K562 (cell line): ENCODE measurements around the gene TBATA. TPM values are rescaled to one million over a fixed set of nuclear protein-coding genes. Genes with fewer than 3 reads are reported as not detected.
A peak's percentile ranks its signal among the peaks of the same experiment; 100 is the strongest.

Experiments
- ATAC-seq: fragments of 200-7000 bp; cut with Tn5 transposase; 3 replicates; pipeline ENCODE4 v1.9.1; 2020; ENCODE audit warnings: moderate library complexity
- BruUV-seq: library from RNA; stranded (reverse); fragments of 400-500 nt; replicated peaks from 2 replicates; lab custom pipeline; 2021; lab: Mats Ljungman, UMichigan
- CTCF ChIA-PET: fragments of 300-600 bp; formaldehyde crosslinking; extraction: SDS; loops from one replicate; lab custom pipeline; 2021; ENCODE audit warnings: low intra/inter-chr PET ratio; lab: Yijun Ruan, JAX
- POLR2A ChIA-PET: fragments of 300-600, 350-650 bp; sonication (Branson Sonifier 250); formaldehyde crosslinking; extraction: SDS; loops from one replicate; lab custom pipeline; 2021; ENCODE audit warnings: antibody characterized with exemption, inconsistent platforms; lab: Yijun Ruan, JAX
- DNase-seq, 4 experiments: peaks; one replicate each; pipeline versions ENCODE4 v3.0.0 to v3.0.0-alpha.2; 2011 to 2018; ENCODE audit warnings: low spot score in 3 of 4, mixed read lengths in 3 of 4; ENCODE audit errors: extremely low read depth in 1 of 4
- FAIRE-seq: peaks from 2 replicates; lab custom pipeline; 2011; peaks lifted over from hg19 to GRCh38; lab: Jason Lieb, UNC
- H2AFZ ChIP-seq: 2 replicates; pipeline ENCODE4 v1.6.0; 2011; ENCODE audit warnings: low read depth, low read length, control low read depth, inconsistent platforms
- H3K27ac ChIP-seq: fragments of 200-600 bp; 3 replicates; pipeline ENCODE4 v1.8.0; 2011; ENCODE audit warnings: low read depth, mild to moderate bottlenecking, control low read depth, inconsistent platforms, low read length, moderate library complexity, mixed read lengths; ENCODE audit errors: extremely low read depth
- H3K27me3 ChIP-seq, 2 experiments: fragments of 300-600 bp in 1 of 2; 2 replicates in 1 of 2; 3 replicates in 1 of 2; pipeline versions ENCODE4 v1.6.0 to v1.8.0; 2011; ENCODE audit warnings: inconsistent platforms in 2 of 2, low read length in 2 of 2, mild to moderate bottlenecking in 1 of 2, mixed read lengths in 1 of 2, moderate library complexity in 1 of 2; ENCODE audit not compliant: control insufficient read depth in 2 of 2, insufficient read depth in 2 of 2
- H3K36me3 ChIP-seq: fragments of 300-600 bp; 3 replicates; pipeline ENCODE4 v1.8.0; 2011; ENCODE audit warnings: mild to moderate bottlenecking, low read length, inconsistent platforms; ENCODE audit not compliant: control insufficient read depth, insufficient read depth
- H3K4me1 ChIP-seq, 2 experiments: fragments of 200-600 bp in 1 of 2; replicated peaks in 1 of 2; 2 replicates in 1 of 2; 3 replicates in 1 of 2; pipeline versions ENCODE4 v1.5.1 to v1.8.0; 2011; ENCODE audit warnings: inconsistent platforms in 2 of 2, low read length in 2 of 2, mild to moderate bottlenecking in 1 of 2, mixed read lengths in 1 of 2, moderate library complexity in 1 of 2; ENCODE audit not compliant: control insufficient read depth in 2 of 2, insufficient read depth in 2 of 2
- H3K4me2 ChIP-seq: 2 replicates; pipeline ENCODE4 v1.6.1; 2011; ENCODE audit warnings: low read length, control low read depth, inconsistent platforms, mixed read lengths; ENCODE audit not compliant: insufficient read depth
- H3K4me3 ChIP-seq: fragments of 200-600 bp; sonication (generic), shearing (Covaris generic); 2 replicates; pipeline ENCODE4 v1.5.1; 2016; ENCODE audit warnings: control low read depth, inconsistent platforms
- H3K79me2 ChIP-seq: fragments of 200-600 bp; 3 replicates; pipeline ENCODE4 v1.8.0; 2011; ENCODE audit warnings: low read length, inconsistent platforms; ENCODE audit not compliant: control insufficient read depth, insufficient read depth
- H3K9ac ChIP-seq, 2 experiments: 2 replicates each; pipeline versions ENCODE4 v1.6.0 to v1.6.1; 2011; ENCODE audit warnings: low read depth in 2 of 2, low read length in 2 of 2, control low read depth in 1 of 2, inconsistent platforms in 1 of 2, mild to moderate bottlenecking in 1 of 2, mixed read lengths in 1 of 2; ENCODE audit not compliant: insufficient read depth in 1 of 2
- H3K9me1 ChIP-seq: one replicate; pipeline ENCODE4 v1.6.0; 2011; ENCODE audit warnings: inconsistent platforms, mild to moderate bottlenecking, low read length, moderate library complexity; ENCODE audit not compliant: control insufficient read depth, insufficient read depth
- H3K9me3 ChIP-seq: replicated peaks from 2 replicates; pipeline ENCODE4 v1.5.1; 2011; ENCODE audit warnings: low read depth, low read length, inconsistent platforms; ENCODE audit not compliant: control insufficient read depth, insufficient read depth
- H4K20me1 ChIP-seq: replicated peaks from 2 replicates; pipeline ENCODE4 v1.6.1; 2011; ENCODE audit warnings: low read length, inconsistent platforms, mixed read lengths; ENCODE audit not compliant: control insufficient read depth, insufficient read depth
- ATF2 ChIP-seq: sonication (generic); formaldehyde crosslinking; IDR thresholded peaks from 2 replicates; pipeline ENCODE4 v1.8.1; 2022; ENCODE audit warnings: missing genetic modification reagents
- FOXO4 ChIP-seq: fragments of 450-650 bp; formaldehyde crosslinking; IDR thresholded peaks from 2 replicates; pipeline ENCODE4 v1.4.0; 2020; ENCODE audit warnings: mild to moderate bottlenecking, moderate library complexity
- HDAC3 ChIP-seq: fragments of 450-650 bp; IDR thresholded peaks from 2 replicates; pipeline ENCODE4 v1.6.1; 2018; ENCODE audit warnings: borderline replicate concordance, mild to moderate bottlenecking, moderate library complexity; ENCODE audit not compliant: partially characterized antibody
- IRF2 ChIP-seq: sonication (generic); formaldehyde crosslinking; IDR thresholded peaks from 2 replicates; pipeline ENCODE4 v1.8.1; 2022; ENCODE audit warnings: mild to moderate bottlenecking, missing genetic modification reagents
- KDM2B ChIP-seq: fragments of 250-450 bp; sonication (Bioruptor Pico); IDR thresholded peaks from 2 replicates; pipeline ENCODE4 v1.8.0; 2021; ENCODE audit warnings: mild to moderate bottlenecking, moderate library complexity
- ZNF263 ChIP-seq: sonication (generic); formaldehyde crosslinking; IDR thresholded peaks from 2 replicates; pipeline ENCODE4 v1.8.0; 2022; ENCODE audit warnings: mild to moderate bottlenecking, missing genetic modification reagents, borderline replicate concordance
- WGBS: fragments of 100-300 bp; shearing (Covaris generic); methylation state at CpG from one replicate; pipeline ENCODE4 v1.1.6; 2016; ENCODE audit warnings: low coverage, mixed read lengths; ENCODE audit not compliant: insufficient coverage; ENCODE audit errors: missing lambda C conversion rate; 5-methylcytosine and 5-hydroxymethylcytosine counted together
- in situ Hi-C: fragments of 300-500 bp; cut with MboI; formaldehyde crosslinking; loops from 4 replicates; pipeline ENCODE4 v1.15.0; 2018; ENCODE audit warnings: inconsistent platforms, mixed read lengths
- intact Hi-C: fragments of 100-400 bp; cut with micrococcal nuclease; formaldehyde crosslinking; loops from 2 replicates; pipeline ENCODE4 v1.14.2; 2022
- polyA plus RNA-seq, 8 experiments: library from polyadenylated mRNA; depleted of rRNA in 4 of 8; stranded (reverse) in 5 of 8; unstranded in 3 of 8; fragments of >200 nt; fragmentation: Nextera tagmentation in 2 of 8; fragmentation: Illumina TruSeq in 1 of 8; extraction: Ambion mirVana in 2 of 8; extraction: Trizol in 1 of 8; gene quantifications; 2 replicates each; pipeline versions ENCODE4 v1.2.1 to v1.2.3, GENCODE V29; 2011 to 2014; ENCODE audit warnings: inconsistent platforms in 1 of 8, missing spikeins in 1 of 8
- total RNA-seq, 7 experiments: library from RNA; depleted of rRNA in 6 of 7; stranded (reverse); fragments of >200 nt in 6 of 7; fragmentation: Illumina TruSeq in 2 of 7; extraction: Trizol in 2 of 7; gene quantifications; 2 replicates each; pipeline versions ENCODE4 v1.2.1 to v1.2.3, GENCODE V29; 2011 to 2021; ENCODE audit warnings: low replicate concordance in 1 of 7

The TBATA gene
- total and polyA plus RNA-seq, 9 of the 15 experiments (the other 6 are each of a cell fraction or from before 2014, with no cell fraction given), result not detected

GRCh38 chr10:70777063-70777875 is 7.9 kb downstream of the TBATA start:
- intact Hi-C loops, result no loop called here
- BruUV-seq, result no TSS peak
- WGBS, result 55% methylated on average over 18 of the region's 18 CpGs

More at GRCh38 chr10:70777063-70777875, 7.9 kb downstream of the TBATA start:
- FAIRE-seq (no peak), ATAC-seq (no peak), DNase-seq (peak in 1 of 4 experiments; percentile 7)
- Histone ChIP-seq H3K9ac (peak overlapping the region in 1 of 2 experiments; percentile 59; a peak in 1 of 4 replicates), H3K79me2 (no peaks in the 10 kb centered on the region), H3K27ac (no peak overlapping the region), H3K4me1 (peaks cover 11 to 20% of the 10 kb centered on the region in 2 experiments), H3K36me3 (no peaks in the 10 kb centered on the region), H3K4me2 (no peak overlapping the region), H3K9me3 (no peaks in the 10 kb centered on the region), H3K4me3 (no peak overlapping the region), H2AFZ (no peak overlapping the region), H4K20me1 (no peaks in the 10 kb centered on the region; the same call in 1 of the 2 replicates), H3K27me3 (no peaks in the 10 kb centered on the region; a peak in 1 of 5 replicates), H3K9me1 (no peaks in the 10 kb centered on the region)
- in situ Hi-C loops, result no loop called here
- POLR2A ChIA-PET, result interaction anchor here (0.7 kb wide), 1 partner anchor 218 kb away, joined by 4 read pairs; no protein-coding TSS in a partner anchor
- CTCF ChIA-PET, result no interaction called here
- TF ChIP-seq ATF2 (CRISPR knock-in tag) (no peak), ZNF263 (peak; percentile 79), KDM2B (no peak), HDAC3 (no peak), FOXO4 (no peak), IRF2 (CRISPR knock-in tag) (no peak)
